Sigmoid colon (tissue), 4 donors: ENCODE results near the gene TPT1.

ENCODE experiments used
- POLR2AphosphoS5 ChIP-seq, 4 donors: sonication (generic); formaldehyde crosslinking; IDR thresholded peaks; one replicate each; pipeline ENCODE4 v1.6.1; 2017; ENCODE audit warnings: antibody characterized with exemption in 4 of 4
- TF ChIP-seq, protein P1 (sequence below), 4 experiments: fragments of 450-650 bp in 3 of 4; fragments of 200-600 bp in 1 of 4; IDR thresholded peaks; one replicate each; pipeline ENCODE4 v1.5.1; 2016 to 2019; ENCODE audit warnings: antibody characterized with exemption in 4 of 4, mild to moderate bottlenecking in 3 of 4, moderate library complexity in 2 of 4

DNA sequence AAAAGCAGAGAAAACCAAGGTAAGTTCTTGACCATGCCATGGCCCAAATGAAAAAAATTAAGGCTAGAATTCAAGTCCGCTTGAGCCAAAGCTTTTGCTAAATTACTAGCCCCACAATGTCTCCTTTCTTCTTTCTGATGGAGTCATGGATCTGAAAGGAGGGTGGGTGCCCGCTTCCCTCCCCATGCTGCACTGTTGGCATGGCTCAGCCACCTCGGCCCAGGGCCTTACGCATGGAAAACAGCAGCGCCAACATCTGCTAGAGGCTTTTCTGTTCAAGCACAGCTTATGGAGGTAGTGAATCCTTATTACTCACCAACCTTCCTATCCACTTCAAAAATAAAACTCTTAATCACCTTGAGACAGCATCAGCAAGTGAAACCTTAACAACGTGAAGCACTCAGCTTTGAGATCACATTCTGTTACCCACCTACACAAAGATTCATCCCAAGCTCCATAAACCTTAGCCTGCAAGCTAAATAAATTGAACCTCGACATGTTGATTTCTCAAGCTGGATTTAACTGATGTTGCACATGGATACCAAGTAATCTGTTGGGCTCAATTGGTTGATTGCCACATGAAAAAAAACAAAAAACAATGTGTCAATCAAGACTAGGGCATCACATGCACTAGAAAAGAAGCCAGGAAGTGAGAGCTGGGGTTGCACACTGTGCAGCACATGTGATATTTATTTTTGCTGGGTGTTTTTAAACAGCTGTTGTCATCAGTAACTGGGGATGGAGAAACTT, 43.4 kb downstream of the TPT1 start:
- TF ChIP-seq, protein P1, sequence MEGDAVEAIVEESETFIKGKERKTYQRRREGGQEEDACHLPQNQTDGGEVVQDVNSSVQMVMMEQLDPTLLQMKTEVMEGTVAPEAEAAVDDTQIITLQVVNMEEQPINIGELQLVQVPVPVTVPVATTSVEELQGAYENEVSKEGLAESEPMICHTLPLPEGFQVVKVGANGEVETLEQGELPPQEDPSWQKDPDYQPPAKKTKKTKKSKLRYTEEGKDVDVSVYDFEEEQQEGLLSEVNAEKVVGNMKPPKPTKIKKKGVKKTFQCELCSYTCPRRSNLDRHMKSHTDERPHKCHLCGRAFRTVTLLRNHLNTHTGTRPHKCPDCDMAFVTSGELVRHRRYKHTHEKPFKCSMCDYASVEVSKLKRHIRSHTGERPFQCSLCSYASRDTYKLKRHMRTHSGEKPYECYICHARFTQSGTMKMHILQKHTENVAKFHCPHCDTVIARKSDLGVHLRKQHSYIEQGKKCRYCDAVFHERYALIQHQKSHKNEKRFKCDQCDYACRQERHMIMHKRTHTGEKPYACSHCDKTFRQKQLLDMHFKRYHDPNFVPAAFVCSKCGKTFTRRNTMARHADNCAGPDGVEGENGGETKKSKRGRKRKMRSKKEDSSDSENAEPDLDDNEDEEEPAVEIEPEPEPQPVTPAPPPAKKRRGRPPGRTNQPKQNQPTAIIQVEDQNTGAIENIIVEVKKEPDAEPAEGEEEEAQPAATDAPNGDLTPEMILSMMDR (IDR thresholded peaks at IDR 0.05): no peak
- TF ChIP-seq POLR2AphosphoS5 (IDR thresholded peaks at IDR 0.05): no peak
